Measurements from ENCODE around the gene FZD7. TPM values are rescaled to one million over a fixed set of nuclear protein-coding genes. Genes with fewer than 3 reads are reported as not detected.

Gene FZD7
- total and polyA plus RNA-seq, 7 experiments from 2014 or later, result 0.17 to 0.99 (median 0.40) TPM; not detected in 1

DNA sequence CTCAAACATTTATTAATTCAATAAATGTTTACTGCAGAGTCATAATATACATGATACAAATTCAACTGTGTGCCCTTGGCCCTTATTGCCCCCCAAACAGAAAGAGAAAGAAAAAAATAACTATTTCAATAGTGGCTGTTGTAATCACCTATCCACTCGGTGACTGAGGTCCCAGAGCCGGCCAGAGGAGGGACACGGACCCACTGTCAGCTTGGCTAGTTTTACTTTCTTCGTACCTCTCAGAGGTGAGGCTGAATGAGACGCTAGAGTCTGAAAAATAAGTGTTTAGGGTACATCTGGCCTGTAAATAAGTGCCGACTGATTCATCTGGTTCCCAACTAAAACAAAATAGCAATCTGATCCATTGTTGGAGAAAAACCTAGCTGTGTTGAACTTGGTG is 31.3 kb upstream of the FZD7 start:
- DNase-seq (no peak), ATAC-seq (no peak)
- intact Hi-C loops (cut with micrococcal nuclease), result no loop called here
- peaks cover 0 to 14% (median 3%) of the 10 kb centered on the region in 5 donors for H3K27me3 Mint-ChIP-seq
- Histone ChIP-seq H3K4me1 (ENCODE audit: control insufficient read depth in 2 of 2, insufficient read depth in 2 of 2, low read length in 2 of 2) (no peaks in the 10 kb centered on the region), H3K4me3 (ENCODE audit: low read length) (no peak overlapping the region), H3K9me3 (ENCODE audit: control insufficient read depth in 2 of 3, low read length in 3 of 3) (no peaks in the 10 kb centered on the region), H3K27me3 (ENCODE audit: control insufficient read depth in 2 of 2, insufficient read depth in 2 of 2, low read length in 2 of 2) (no peaks in the 10 kb centered on the region), H3K27ac (ENCODE audit: low read depth, low read length) (no peak overlapping the region), H3K36me3 (ENCODE audit: control insufficient read depth in 2 of 3, insufficient read depth in 3 of 3, low read length in 3 of 3) (no peaks in the 10 kb centered on the region)
- H3K9me3 Mint-ChIP-seq, result no peaks in the 10 kb centered on the region
- H3K4me3 Mint-ChIP-seq, result no peak overlapping the region
- POLR2A ChIA-PET, result no interaction called here
- CTCF ChIA-PET, result no interaction called here
- no peak overlapping the region for H3K27ac Mint-ChIP-seq
- H3K36me3 Mint-ChIP-seq, result no peaks in the 10 kb centered on the region
- no peaks in the 10 kb centered on the region for H3K4me1 Mint-ChIP-seq

DNA sequence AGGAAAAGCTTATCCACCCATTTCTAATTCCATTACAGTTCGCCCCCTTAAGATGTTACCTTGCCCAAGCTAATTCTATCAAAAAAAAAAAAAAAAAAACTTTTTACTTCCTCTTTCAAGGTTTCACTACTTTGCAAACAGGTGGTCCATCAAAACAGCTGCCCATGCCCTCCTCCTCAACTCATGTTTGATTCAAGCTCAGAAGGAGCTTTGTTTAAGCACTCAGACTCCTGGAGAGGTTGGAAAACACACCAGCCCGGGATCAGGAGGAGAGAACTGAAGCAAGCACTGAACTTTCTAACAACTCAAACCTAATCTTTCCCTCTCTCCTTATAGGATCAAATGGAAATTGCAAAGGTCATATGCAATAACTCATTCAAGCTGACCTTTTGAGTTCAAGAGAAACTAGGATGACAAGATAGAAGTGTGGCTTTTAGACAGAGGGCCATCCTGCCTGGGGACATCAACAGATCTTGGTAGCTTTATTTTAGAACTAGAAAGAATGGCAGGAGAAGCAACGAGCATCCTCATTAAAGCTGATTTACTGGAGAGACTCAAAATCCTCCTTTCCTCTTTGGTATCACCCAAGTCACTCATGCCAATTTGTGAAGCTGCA is 28.3 kb upstream of the FZD7 start:
- DNase-seq (no peak), ATAC-seq (no peak)
- no peaks in the 10 kb centered on the region for H3K36me3 ChIP-seq (ENCODE audit: control insufficient read depth in 2 of 3, insufficient read depth in 3 of 3, low read length in 3 of 3)
- intact Hi-C loops (cut with micrococcal nuclease), result no loop called here
- ChIA-PET CTCF (no interaction called here), POLR2A (no interaction called here)
- no peaks in the 10 kb centered on the region for H3K9me3 ChIP-seq (ENCODE audit: control insufficient read depth in 2 of 3, low read length in 3 of 3)
- Mint-ChIP-seq H3K4me3 (no peak overlapping the region), H3K9me3 (no peaks in the 10 kb centered on the region), H3K27ac (no peak overlapping the region), H3K4me1 (no peaks in the 10 kb centered on the region), H3K27me3 (peaks cover 9 to 19% (median 12%) of the 10 kb centered on the region in 5 donors), H3K36me3 (no peaks in the 10 kb centered on the region)
- no peak overlapping the region for H3K4me3 ChIP-seq (ENCODE audit: low read length)
- no peaks in the 10 kb centered on the region for H3K27me3 ChIP-seq (ENCODE audit: control insufficient read depth in 2 of 2, insufficient read depth in 2 of 2, low read length in 2 of 2)
- no peak overlapping the region for H3K27ac ChIP-seq (ENCODE audit: low read depth, low read length)
- no peaks in the 10 kb centered on the region for H3K4me1 ChIP-seq (ENCODE audit: control insufficient read depth in 2 of 2, insufficient read depth in 2 of 2, low read length in 2 of 2)

DNA sequence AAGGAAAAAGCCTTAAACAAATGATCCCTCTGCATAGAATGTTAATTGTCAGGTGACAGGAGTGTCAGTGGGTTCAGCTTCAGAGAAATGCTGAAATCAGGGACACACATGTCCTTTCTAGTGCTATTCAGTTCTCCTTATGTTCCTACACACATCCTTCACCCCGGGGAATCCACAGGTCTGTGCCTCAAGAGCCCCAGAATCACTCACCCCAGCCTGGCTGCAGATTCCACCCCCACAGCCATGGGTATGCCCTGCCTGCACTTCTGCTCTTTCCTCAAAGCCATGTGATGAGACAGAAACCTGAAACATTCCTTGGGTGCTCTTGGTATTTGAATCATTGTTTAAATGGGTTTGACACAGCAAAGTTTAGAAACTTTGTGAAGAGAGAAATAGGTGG is 27.4 kb upstream of the FZD7 start:
- Mint-ChIP-seq H3K27ac (no peak overlapping the region), H3K4me3 (no peak overlapping the region), H3K36me3 (no peaks in the 10 kb centered on the region), H3K27me3 (peaks cover 12 to 24% (median 13%) of the 10 kb centered on the region in 5 donors), H3K9me3 (no peaks in the 10 kb centered on the region), H3K4me1 (no peaks in the 10 kb centered on the region)
- no peak overlapping the region for H3K27ac ChIP-seq (ENCODE audit: low read depth, low read length)
- no peaks in the 10 kb centered on the region for H3K27me3 ChIP-seq (ENCODE audit: control insufficient read depth in 2 of 2, insufficient read depth in 2 of 2, low read length in 2 of 2)
- H3K36me3 ChIP-seq (ENCODE audit: control insufficient read depth in 2 of 3, insufficient read depth in 3 of 3, low read length in 3 of 3), result no peaks in the 10 kb centered on the region
- no peak overlapping the region for H3K4me3 ChIP-seq (ENCODE audit: low read length)
- intact Hi-C loops (cut with micrococcal nuclease), result no loop called here
- no peaks in the 10 kb centered on the region for H3K9me3 ChIP-seq (ENCODE audit: control insufficient read depth in 2 of 3, low read length in 3 of 3)
- DNase-seq (no peak), ATAC-seq (no peak)
- POLR2A ChIA-PET, result no interaction called here
- no peaks in the 10 kb centered on the region for H3K4me1 ChIP-seq (ENCODE audit: control insufficient read depth in 2 of 2, insufficient read depth in 2 of 2, low read length in 2 of 2)
- CTCF ChIA-PET, result no interaction called here

DNA sequence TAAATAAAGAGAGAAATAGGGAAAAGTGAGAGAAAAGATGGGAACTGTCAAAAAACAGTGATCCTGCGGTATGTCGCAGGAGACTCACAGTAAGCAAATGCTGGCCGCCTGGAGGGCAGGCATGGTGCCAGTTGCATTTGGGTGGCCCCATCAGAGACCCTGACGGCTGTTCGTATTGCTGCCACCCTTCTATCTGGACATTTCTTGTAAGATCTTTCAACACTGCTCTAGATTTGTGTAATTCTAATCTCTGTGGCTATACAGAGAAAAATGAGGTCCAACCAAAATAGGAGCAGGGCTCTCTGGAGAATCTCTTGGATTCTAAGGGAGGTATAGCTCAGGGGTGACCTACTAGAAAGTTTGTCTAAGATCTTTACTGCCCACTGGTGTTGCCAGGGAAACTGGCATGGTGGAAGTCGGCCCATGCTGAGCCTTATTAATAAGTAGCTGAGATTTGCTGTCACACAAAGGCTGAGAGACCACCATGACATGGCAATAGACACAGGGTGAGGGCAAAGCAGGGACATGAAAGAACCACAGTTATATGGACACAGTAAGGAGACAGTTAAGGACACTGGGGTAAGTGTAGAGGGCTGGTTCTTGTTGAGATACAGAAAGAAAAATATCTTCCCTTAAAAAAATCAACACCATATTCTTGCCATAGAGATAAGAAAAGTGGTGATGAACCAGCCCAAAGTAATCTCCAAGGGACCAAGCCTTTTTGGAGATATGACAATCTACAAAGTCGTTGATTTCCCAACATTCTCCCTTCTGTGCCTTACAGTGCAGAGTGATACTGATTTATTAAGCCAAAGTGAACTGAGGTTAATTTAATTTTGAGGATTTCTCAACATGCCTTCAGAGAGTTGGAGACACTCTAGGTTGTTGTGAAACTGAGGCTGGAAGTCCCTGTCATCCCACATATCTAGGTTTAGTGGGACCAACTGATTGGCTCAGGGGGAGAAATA is 26.4 kb upstream of the FZD7 start:
- H3K4me1 ChIP-seq (ENCODE audit: control insufficient read depth in 2 of 2, insufficient read depth in 2 of 2, low read length in 2 of 2), result no peaks in the 10 kb centered on the region
- DNase-seq (no peak), ATAC-seq (no peak)
- Mint-ChIP-seq H3K9me3 (no peaks in the 10 kb centered on the region), H3K36me3 (no peaks in the 10 kb centered on the region), H3K4me3 (no peak overlapping the region), H3K27ac (no peak overlapping the region), H3K4me1 (no peaks in the 10 kb centered on the region), H3K27me3 (peaks cover 15 to 30% (median 20%) of the 10 kb centered on the region in 5 donors)
- H3K27ac ChIP-seq (ENCODE audit: low read depth, low read length), result no peak overlapping the region
- H3K27me3 ChIP-seq (ENCODE audit: control insufficient read depth in 2 of 2, insufficient read depth in 2 of 2, low read length in 2 of 2), result no peaks in the 10 kb centered on the region
- no peaks in the 10 kb centered on the region for H3K9me3 ChIP-seq (ENCODE audit: control insufficient read depth in 2 of 3, low read length in 3 of 3)
- POLR2A ChIA-PET, result no interaction called here
- CTCF ChIA-PET, result no interaction called here
- intact Hi-C loops (cut with micrococcal nuclease), result no loop called here
- H3K36me3 ChIP-seq (ENCODE audit: control insufficient read depth in 2 of 3, insufficient read depth in 3 of 3, low read length in 3 of 3), result no peaks in the 10 kb centered on the region
- no peak overlapping the region for H3K4me3 ChIP-seq (ENCODE audit: low read length)

DNA sequence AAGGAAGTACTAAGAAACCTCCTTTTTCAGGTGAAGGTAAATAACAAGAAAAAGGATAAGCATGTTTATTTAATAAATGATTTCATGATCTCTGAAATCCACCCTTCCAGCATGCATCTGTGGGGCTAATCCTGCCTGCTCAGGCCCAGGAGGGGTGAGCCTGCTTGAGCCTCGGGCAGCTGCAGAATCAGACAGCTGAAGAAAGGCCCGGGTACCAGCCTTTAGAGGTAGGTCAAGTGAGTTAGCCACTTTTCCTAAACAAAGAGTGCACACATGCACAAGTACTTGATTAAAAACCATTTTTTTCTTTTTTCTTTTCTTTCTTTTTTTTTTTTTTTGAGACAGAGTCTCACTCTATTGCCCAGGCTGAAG is 25.7 kb upstream of the FZD7 start:
- Histone ChIP-seq H3K36me3 (ENCODE audit: control insufficient read depth in 2 of 3, insufficient read depth in 3 of 3, low read length in 3 of 3) (no peaks in the 10 kb centered on the region), H3K27ac (ENCODE audit: low read depth, low read length) (no peak overlapping the region), H3K27me3 (ENCODE audit: control insufficient read depth in 2 of 2, insufficient read depth in 2 of 2, low read length in 2 of 2) (peaks cover 0 to under 1% of the 10 kb centered on the region in 2 donors), H3K9me3 (ENCODE audit: control insufficient read depth in 2 of 3, low read length in 3 of 3) (no peaks in the 10 kb centered on the region), H3K4me3 (ENCODE audit: low read length) (no peak overlapping the region), H3K4me1 (ENCODE audit: control insufficient read depth in 2 of 2, insufficient read depth in 2 of 2, low read length in 2 of 2) (no peaks in the 10 kb centered on the region)
- Mint-ChIP-seq H3K9me3 (no peaks in the 10 kb centered on the region), H3K36me3 (no peaks in the 10 kb centered on the region), H3K27me3 (peaks cover 15 to 37% (median 23%) of the 10 kb centered on the region in 5 donors), H3K4me3 (no peak overlapping the region), H3K4me1 (no peaks in the 10 kb centered on the region), H3K27ac (no peak overlapping the region)
- DNase-seq (no peak), ATAC-seq (no peak)
- POLR2A ChIA-PET, result no interaction called here
- CTCF ChIA-PET, result no interaction called here
- intact Hi-C loops (cut with micrococcal nuclease), result no loop called here

DNA sequence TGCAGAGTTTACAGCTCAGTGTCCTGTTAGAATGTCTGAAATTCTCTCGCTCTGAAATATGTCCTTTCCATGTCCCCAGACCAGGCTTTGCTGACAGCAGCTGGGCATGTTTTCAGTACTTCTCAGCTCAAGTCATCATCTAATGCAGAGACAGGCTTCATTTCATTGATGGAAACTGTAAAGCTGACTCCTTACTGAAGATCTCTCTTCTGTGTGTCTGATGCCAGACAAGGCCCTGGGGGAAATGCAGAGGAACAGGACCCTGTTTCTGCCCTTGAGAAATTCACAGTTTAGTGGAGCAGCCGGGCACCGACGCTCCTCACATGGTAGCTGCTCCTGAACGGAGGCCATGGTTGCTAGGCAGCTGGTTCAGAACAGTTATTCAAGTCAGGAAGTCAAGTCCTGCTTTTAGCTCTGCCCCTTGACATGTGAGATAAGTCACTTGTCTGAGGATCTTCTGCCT is 24.6 kb upstream of the FZD7 start:
- CTCF ChIA-PET, result no interaction called here
- Mint-ChIP-seq H3K27ac (no peak overlapping the region), H3K4me1 (no peaks in the 10 kb centered on the region), H3K9me3 (no peaks in the 10 kb centered on the region), H3K4me3 (no peak overlapping the region), H3K27me3 (peaks cover 15 to 37% (median 23%) of the 10 kb centered on the region in 5 donors), H3K36me3 (no peaks in the 10 kb centered on the region)
- Histone ChIP-seq H3K36me3 (ENCODE audit: control insufficient read depth in 2 of 3, insufficient read depth in 3 of 3, low read length in 3 of 3) (no peaks in the 10 kb centered on the region), H3K27ac (ENCODE audit: low read depth, low read length) (no peak overlapping the region), H3K27me3 (ENCODE audit: control insufficient read depth in 2 of 2, insufficient read depth in 2 of 2, low read length in 2 of 2) (peaks cover 0 to 3% of the 10 kb centered on the region in 2 donors), H3K9me3 (ENCODE audit: control insufficient read depth in 2 of 3, low read length in 3 of 3) (no peaks in the 10 kb centered on the region), H3K4me1 (ENCODE audit: control insufficient read depth in 2 of 2, insufficient read depth in 2 of 2, low read length in 2 of 2) (no peaks in the 10 kb centered on the region), H3K4me3 (ENCODE audit: low read length) (no peak overlapping the region)
- ATAC-seq (no peak), DNase-seq (no peak)
- intact Hi-C loops (cut with micrococcal nuclease), result no loop called here
- POLR2A ChIA-PET, result no interaction called here

DNA sequence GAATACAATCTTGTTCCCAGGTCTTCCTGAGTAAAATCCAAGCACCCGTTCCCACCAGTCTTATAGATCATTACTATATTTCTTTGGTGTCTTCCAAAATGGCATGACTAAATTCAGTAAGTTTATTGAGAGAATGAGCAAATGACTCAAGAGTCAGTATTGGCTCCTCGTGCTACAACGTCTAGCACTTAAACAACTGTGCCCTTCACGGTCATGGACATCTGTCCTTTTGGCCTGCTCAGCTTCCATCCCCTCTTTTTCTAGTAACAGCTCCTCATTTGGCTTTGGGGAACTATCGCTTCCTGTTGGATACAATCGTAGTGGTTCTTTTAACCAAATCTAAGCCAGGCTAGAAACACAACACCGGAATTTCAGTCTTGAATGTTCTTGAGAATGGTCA is 24.1 kb upstream of the FZD7 start:
- ChIA-PET POLR2A (no interaction called here), CTCF (no interaction called here)
- H3K4me1 Mint-ChIP-seq, result no peaks in the 10 kb centered on the region
- H3K4me3 ChIP-seq (ENCODE audit: low read length), result no peak overlapping the region
- H3K27ac Mint-ChIP-seq, result no peak overlapping the region
- ATAC-seq, result no peak
- H3K27ac ChIP-seq (ENCODE audit: low read depth, low read length), result no peak overlapping the region
- H3K9me3 Mint-ChIP-seq, result no peaks in the 10 kb centered on the region
- DNase-seq, result no peak
- intact Hi-C loops (cut with micrococcal nuclease), result no loop called here
- H3K4me1 ChIP-seq (ENCODE audit: control insufficient read depth in 2 of 2, insufficient read depth in 2 of 2, low read length in 2 of 2), result no peaks in the 10 kb centered on the region
- H3K36me3 ChIP-seq (ENCODE audit: control insufficient read depth in 2 of 3, insufficient read depth in 3 of 3, low read length in 3 of 3), result no peaks in the 10 kb centered on the region
- H3K27me3 ChIP-seq (ENCODE audit: control insufficient read depth in 2 of 2, insufficient read depth in 2 of 2, low read length in 2 of 2), result peaks cover 0 to 3% of the 10 kb centered on the region in 2 donors
- no peaks in the 10 kb centered on the region for H3K36me3 Mint-ChIP-seq
- H3K4me3 Mint-ChIP-seq, result no peak overlapping the region
- H3K9me3 ChIP-seq (ENCODE audit: control insufficient read depth in 2 of 3, low read length in 3 of 3), result no peaks in the 10 kb centered on the region
- H3K27me3 Mint-ChIP-seq, result peaks cover 15 to 37% (median 25%) of the 10 kb centered on the region in 5 donors
